Trophoblast cell (in vitro differentiated cells and primary cell): Measurements from ENCODE around the gene PGAP3.

Source experiments
- DNase-seq, 2 donors: peaks; one replicate each; pipeline ENCODE4 v3.0.0-alpha.2; 2016
- H2AFZ ChIP-seq: 2 replicates; pipeline ENCODE4 v1.6.1; 2013; ENCODE audit warnings: low read length, moderate library complexity, mild to moderate bottlenecking; ENCODE audit not compliant: insufficient read depth, poor library complexity
- H2AK5ac ChIP-seq: 2 replicates; pipeline ENCODE4 v1.6.1; 2013; ENCODE audit warnings: mild to moderate bottlenecking, low read length
- H2BK120ac ChIP-seq: 2 replicates; pipeline ENCODE4 v1.6.1; 2013; ENCODE audit warnings: low read length, mild to moderate bottlenecking, moderate library complexity; ENCODE audit not compliant: insufficient read depth, poor library complexity
- H2BK12ac ChIP-seq: 2 replicates; pipeline ENCODE4 v1.6.1; 2013; ENCODE audit warnings: mild to moderate bottlenecking, low read length, moderate library complexity
- H2BK5ac ChIP-seq: 2 replicates; pipeline ENCODE4 v1.6.1; 2013; ENCODE audit warnings: low read length, low read depth, moderate library complexity, mild to moderate bottlenecking; ENCODE audit not compliant: poor library complexity
- H3K14ac ChIP-seq: 2 replicates; pipeline ENCODE4 v1.6.1; 2013; ENCODE audit warnings: mild to moderate bottlenecking, low read length
- H3K18ac ChIP-seq: 2 replicates; pipeline ENCODE4 v1.6.1; 2013; ENCODE audit warnings: mild to moderate bottlenecking, low read length
- H3K23ac ChIP-seq: 2 replicates; pipeline ENCODE4 v1.6.1; 2013; ENCODE audit warnings: low read length
- H3K27ac ChIP-seq: 2 replicates; pipeline ENCODE4 v1.5.1; 2013; ENCODE audit warnings: low read depth, mild to moderate bottlenecking, inconsistent platforms, low read length, moderate library complexity
- H3K27me3 ChIP-seq: 2 replicates; pipeline ENCODE4 v1.6.1; 2013; ENCODE audit warnings: inconsistent platforms, mild to moderate bottlenecking, low read length, moderate library complexity; ENCODE audit not compliant: insufficient read depth
- H3K36me3 ChIP-seq, 2 experiments: 1 replicate in 1 of 2; 2 replicates in 1 of 2; pipeline ENCODE4 v1.6.1; 2013; ENCODE audit warnings: low read length in 2 of 2, mild to moderate bottlenecking in 2 of 2, moderate library complexity in 1 of 2; ENCODE audit not compliant: insufficient read depth in 2 of 2, control insufficient read depth in 1 of 2
- H3K4ac ChIP-seq: 2 replicates; pipeline ENCODE4 v1.6.1; 2013; ENCODE audit warnings: low read depth, mild to moderate bottlenecking, low read length, moderate library complexity
- H3K4me1 ChIP-seq, 2 experiments: 1 replicate in 1 of 2; 2 replicates in 1 of 2; pipeline ENCODE4 v1.6.1; 2013; ENCODE audit warnings: low read length in 2 of 2, mild to moderate bottlenecking in 2 of 2, moderate library complexity in 1 of 2; ENCODE audit not compliant: insufficient read depth in 2 of 2, control insufficient read depth in 1 of 2
- H3K4me2 ChIP-seq: 2 replicates; pipeline ENCODE4 v1.6.1; 2013; ENCODE audit warnings: inconsistent platforms, mild to moderate bottlenecking, low read length, moderate library complexity
- H3K4me3 ChIP-seq: 2 replicates; pipeline ENCODE4 v1.5.1; 2013; ENCODE audit warnings: mild to moderate bottlenecking, low read depth, low read length, inconsistent platforms
- H3K79me1 ChIP-seq: one replicate; pipeline ENCODE4 v1.6.1; 2013; ENCODE audit warnings: low read length
- H3K79me2 ChIP-seq: 2 replicates; pipeline ENCODE4 v1.6.1; 2013; ENCODE audit warnings: low read length, mild to moderate bottlenecking; ENCODE audit not compliant: control insufficient read depth, insufficient read depth, poor library complexity
- H3K9ac ChIP-seq: 2 replicates; pipeline ENCODE4 v1.6.1; 2013; ENCODE audit warnings: mild to moderate bottlenecking, low read length
- H3K9me3 ChIP-seq: 2 replicates; pipeline ENCODE4 v1.6.1; 2013; ENCODE audit warnings: low read depth, mild to moderate bottlenecking, control low read depth, inconsistent platforms, low read length; ENCODE audit not compliant: insufficient read depth
- H4K12ac ChIP-seq: 2 replicates; pipeline ENCODE4 v1.6.1; 2013; ENCODE audit warnings: low read depth, mild to moderate bottlenecking, low read length, moderate library complexity
- H4K8ac ChIP-seq: 2 replicates; pipeline ENCODE4 v1.6.1; 2013; ENCODE audit warnings: low read depth, mild to moderate bottlenecking, low read length, moderate library complexity
- H4K91ac ChIP-seq: one replicate; pipeline ENCODE4 v1.6.1; 2013; ENCODE audit warnings: low read depth, mild to moderate bottlenecking, low read length, moderate library complexity
- WGBS: extraction: QIAGEN DNeasy Blood & Tissue Kit; methylation state at CpG from one replicate; pipeline ENCODE4 v1.1.7; 2013; ENCODE audit warnings: missing lambda C conversion rate; ENCODE audit not compliant: insufficient read length, insufficient coverage; ENCODE audit errors: extremely low coverage; 5-methylcytosine and 5-hydroxymethylcytosine counted together

PGAP3 gene

GRCh38 chr17:39722965-39723848, 35.4 kb upstream of the PGAP3 start:
- Histone ChIP-seq H3K9me3 (peaks cover 2% of the 10 kb centered on the region), H3K36me3 (peaks cover 50 to 55% of the 10 kb centered on the region in 2 experiments)

GRCh38 chr17:39722104-39722503, 34.2 kb upstream of the PGAP3 start:
- Histone ChIP-seq H4K12ac (no peak overlapping the region), H2AFZ (no peak overlapping the region), H2AK5ac (no peak overlapping the region), H3K23ac (no peak overlapping the region), H2BK12ac (no peak overlapping the region), H3K27ac (no peak overlapping the region), H3K9me3 (peaks cover 2% of the 10 kb centered on the region), H3K18ac (no peak overlapping the region), H2BK120ac (no peak overlapping the region), H3K4ac (no peak overlapping the region), H2BK5ac (no peak overlapping the region), H3K79me2 (no peaks in the 10 kb centered on the region), H3K36me3 (peaks cover 43 to 49% of the 10 kb centered on the region in 2 experiments), H3K27me3 (no peaks in the 10 kb centered on the region), H4K8ac (no peak overlapping the region), H3K4me3 (no peak overlapping the region), H3K4me2 (no peak overlapping the region), H3K4me1 (no peaks in the 10 kb centered on the region), H3K9ac (no peak overlapping the region), H4K91ac (no peak overlapping the region), H3K79me1 (no peaks in the 10 kb centered on the region), H3K14ac (no peak overlapping the region)
- no peak for DNase-seq
- no CpG with 5 or more reads among the region's 6 CpGs for WGBS

More at GRCh38 chr17:39722965-39723848, 35.4 kb upstream of the PGAP3 start:
- Histone ChIP-seq H2BK5ac (no peak overlapping the region), H2BK120ac (no peak overlapping the region), H3K18ac (no peak overlapping the region), H4K8ac (no peak overlapping the region), H2BK12ac (no peak overlapping the region), H3K23ac (no peak overlapping the region), H2AK5ac (no peak overlapping the region), H4K12ac (no peak overlapping the region), H3K4me3 (no peak overlapping the region), H4K91ac (no peak overlapping the region), H3K14ac (no peak overlapping the region), H3K79me1 (no peaks in the 10 kb centered on the region), H3K4ac (no peak overlapping the region), H3K79me2 (no peaks in the 10 kb centered on the region), H3K27ac (no peak overlapping the region), H3K27me3 (no peaks in the 10 kb centered on the region), H2AFZ (no peak overlapping the region), H3K4me2 (no peak overlapping the region), H3K9ac (no peak overlapping the region), H3K4me1 (no peaks in the 10 kb centered on the region)
- no CpG with 5 or more reads among the region's 34 CpGs for WGBS
- DNase-seq: peak in 1 of 2 donors; percentile 36

- H3K4ac ChIP-seq: no peak overlapping the region
Observed at GRCh38 chr17:39719563-39720355, 31.9 kb upstream of the PGAP3 start.

GRCh38 chr17:39717660-39718059, 29.8 kb upstream of the PGAP3 start:
- H3K18ac ChIP-seq: no peak overlapping the region
- H3K4me1 ChIP-seq: no peaks in the 10 kb centered on the region
- no peak overlapping the region for H2BK12ac ChIP-seq
- no peak overlapping the region for H3K4ac ChIP-seq
- H2AFZ ChIP-seq: no peak overlapping the region
- H3K4me3 ChIP-seq: no peak overlapping the region
- no peak overlapping the region for H3K4me2 ChIP-seq
- no peak for DNase-seq
- no peaks in the 10 kb centered on the region for H3K27me3 ChIP-seq
- H2BK120ac ChIP-seq: no peak overlapping the region
- H3K23ac ChIP-seq: no peak overlapping the region
- no peaks in the 10 kb centered on the region for H3K79me1 ChIP-seq
- no peaks in the 10 kb centered on the region for H3K79me2 ChIP-seq
- H4K8ac ChIP-seq: no peak overlapping the region
- H3K9ac ChIP-seq: no peak overlapping the region
- H3K9me3 ChIP-seq: no peaks in the 10 kb centered on the region
- no peak overlapping the region for H2AK5ac ChIP-seq
- no peak overlapping the region for H4K91ac ChIP-seq
- no CpG with 5 or more reads among the region's 6 CpGs for WGBS
- H3K27ac ChIP-seq: no peak overlapping the region
- no peak overlapping the region for H2BK5ac ChIP-seq
- H4K12ac ChIP-seq: no peak overlapping the region
- H3K14ac ChIP-seq: no peak overlapping the region
- H3K36me3 ChIP-seq: peaks cover 37 to 45% of the 10 kb centered on the region in 2 experiments

More at GRCh38 chr17:39719563-39720355, 31.9 kb upstream of the PGAP3 start:
- no peak overlapping the region for H3K14ac ChIP-seq
- peaks cover 2% of the 10 kb centered on the region for H3K9me3 ChIP-seq
- no peaks in the 10 kb centered on the region for H3K4me1 ChIP-seq
- H3K9ac ChIP-seq: no peak overlapping the region
- WGBS: no CpG with 5 or more reads among the region's 7 CpGs
- no peak overlapping the region for H3K27ac ChIP-seq
- H3K79me1 ChIP-seq: no peaks in the 10 kb centered on the region
- no peak overlapping the region for H3K4me2 ChIP-seq
- H3K18ac ChIP-seq: no peak overlapping the region
- no peak overlapping the region for H4K8ac ChIP-seq
- H3K36me3 ChIP-seq: peaks cover 51 to 54% of the 10 kb centered on the region in 2 experiments
- no peaks in the 10 kb centered on the region for H3K79me2 ChIP-seq
- H4K91ac ChIP-seq: no peak overlapping the region
- H3K23ac ChIP-seq: no peak overlapping the region
- no peak overlapping the region for H2BK5ac ChIP-seq
- H2AFZ ChIP-seq: no peak overlapping the region
- H2AK5ac ChIP-seq: no peak overlapping the region
- DNase-seq: no peak
- no peak overlapping the region for H2BK12ac ChIP-seq
- no peak overlapping the region for H4K12ac ChIP-seq
- H2BK120ac ChIP-seq: no peak overlapping the region
- no peaks in the 10 kb centered on the region for H3K27me3 ChIP-seq
- H3K4me3 ChIP-seq: no peak overlapping the region
